Aorta (tissue), 5 donors: ENCODE data around the gene MAPK8. TPM values are rescaled to one million over a fixed set of nuclear protein-coding genes. Genes with fewer than 3 reads are reported as not detected.

ENCODE experiments used
- ATAC-seq: fragments of 200-7000 bp; cut with Tn5 transposase; one replicate; pipeline ENCODE4 v1.9.1; 2022; ENCODE audit warnings: moderate library complexity; ENCODE audit not compliant: low FRiP score
- DNase-seq, 2 donors: peaks; one replicate each; pipeline ENCODE4 v3.0.0-alpha.2; 2020
- H3K27ac ChIP-seq, 2 donors: one replicate each; pipeline ENCODE4 v1.5.1; 2013; ENCODE audit warnings: low read length in 2 of 2, mild to moderate bottlenecking in 2 of 2, moderate library complexity in 2 of 2, control low read depth in 1 of 2, inconsistent platforms in 1 of 2, low read depth in 1 of 2
- H3K27me3 ChIP-seq, 2 donors: one replicate each; pipeline ENCODE4 v1.6.1; 2013; ENCODE audit warnings: control low read depth in 1 of 2, low read length in 1 of 2, mild to moderate bottlenecking in 1 of 2, moderate library complexity in 1 of 2; ENCODE audit not compliant: insufficient read depth in 2 of 2, control insufficient read depth in 1 of 2
- H3K36me3 ChIP-seq, 2 donors: one replicate each; pipeline ENCODE4 v1.6.1; 2013; ENCODE audit warnings: control low read depth in 1 of 2, low read length in 1 of 2, mild to moderate bottlenecking in 1 of 2; ENCODE audit not compliant: insufficient read depth in 2 of 2, control insufficient read depth in 1 of 2
- H3K4me1 ChIP-seq, 2 donors: one replicate each; pipeline ENCODE4 v1.6.1; 2013; ENCODE audit warnings: low read length in 2 of 2, control low read depth in 1 of 2, mild to moderate bottlenecking in 1 of 2, moderate library complexity in 1 of 2; ENCODE audit not compliant: insufficient read depth in 2 of 2, control insufficient read depth in 1 of 2
- H3K4me3 ChIP-seq, 2 donors: one replicate each; pipeline ENCODE4 v1.5.1; 2013; ENCODE audit warnings: low read length in 2 of 2, control low read depth in 1 of 2, mild to moderate bottlenecking in 1 of 2
- H3K9me3 ChIP-seq: one replicate; pipeline ENCODE4 v1.6.1; 2013; ENCODE audit warnings: mild to moderate bottlenecking, low read length; ENCODE audit not compliant: control insufficient read depth
- WGBS, 2 donors: extraction: QIAGEN DNeasy Blood & Tissue Kit; methylation state at CpG; one replicate each; pipeline ENCODE4 v1.1.7; 2013; 5-methylcytosine and 5-hydroxymethylcytosine counted together
- intact Hi-C, 2 donors: fragments of 100-400 bp; cut with DNase I; formaldehyde crosslinking; loops; one replicate each; pipeline versions ENCODE4 v1.14.2 to v1.15.0; 2022
- polyA plus RNA-seq, 2 donors: library from polyadenylated mRNA; stranded (reverse); fragments of 200-250 nt; gene quantifications; one replicate each; pipeline ENCODE4 v1.2.3, GENCODE V29; 2013
- total RNA-seq, 2 donors: library from RNA; stranded (reverse); fragmentation: NEBNext Ultra II Directional; extraction: Animal tissue kit (Norgen Biotek cat#: 25700); gene quantifications; one replicate each; pipeline ENCODE4 v1.2.1, GENCODE V29; 2021
- donor health status: healthy with polysubstance abuse.
- donor health status: Bipolar disorder and iron deficiency.
- donor health status: DM: no; HTN: no; CAD: no.
- donor health status: DM: no; HTN: no; CAD: no.
- donor health status: DM: yes; HTN: yes; CAD: no.

MAPK8 gene
- total and polyA plus RNA-seq, 4 donors, result 7.8 to 38.9 (median 26.7) TPM

DNA sequence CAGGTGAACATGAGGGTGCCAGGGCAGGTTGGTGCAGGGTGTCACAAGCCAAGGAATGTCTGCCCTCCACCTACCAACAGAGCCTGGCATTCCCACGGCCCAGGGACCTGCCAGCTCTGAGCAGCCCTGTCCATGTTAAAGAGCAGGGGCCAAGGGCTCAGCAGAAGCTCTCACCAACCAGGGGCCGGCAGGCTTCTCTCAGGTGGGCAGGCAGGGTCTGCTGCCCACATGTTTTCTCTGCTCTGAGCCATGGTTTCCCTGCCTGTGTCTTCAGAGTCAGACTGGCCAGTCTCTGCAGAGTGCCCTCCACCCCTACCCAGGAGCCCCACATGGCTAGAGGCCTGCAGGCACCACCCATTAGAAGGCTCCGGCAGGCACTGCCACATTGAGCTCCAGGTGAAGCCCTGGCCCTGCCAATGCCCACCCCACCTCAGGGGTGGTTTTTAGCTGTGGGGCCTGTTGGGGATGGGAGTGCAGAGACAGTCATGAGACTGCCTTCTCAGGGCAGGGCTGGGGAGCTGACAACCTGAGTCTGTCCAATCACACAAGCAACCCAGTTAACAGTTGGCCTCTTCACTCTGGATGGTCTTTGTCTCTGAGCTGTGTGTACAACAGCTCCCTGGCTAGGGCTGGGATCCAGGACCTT lies 162.5 kb downstream of the MAPK8 start:
- DNase-seq (no peak), ATAC-seq (no peak)
- H3K4me3 ChIP-seq, result no peak overlapping the region
- no peaks in the 10 kb centered on the region for H3K9me3 ChIP-seq
- no peaks in the 10 kb centered on the region for H3K4me1 ChIP-seq
- H3K27me3 ChIP-seq, result no peaks in the 10 kb centered on the region
- intact Hi-C loops, result no loop called here
- WGBS, 2 donors, result 86 to 91% methylated on average over 3 of the region's 3 CpGs
- no peaks in the 10 kb centered on the region for H3K36me3 ChIP-seq
- H3K27ac ChIP-seq, result no peak overlapping the region

DNA sequence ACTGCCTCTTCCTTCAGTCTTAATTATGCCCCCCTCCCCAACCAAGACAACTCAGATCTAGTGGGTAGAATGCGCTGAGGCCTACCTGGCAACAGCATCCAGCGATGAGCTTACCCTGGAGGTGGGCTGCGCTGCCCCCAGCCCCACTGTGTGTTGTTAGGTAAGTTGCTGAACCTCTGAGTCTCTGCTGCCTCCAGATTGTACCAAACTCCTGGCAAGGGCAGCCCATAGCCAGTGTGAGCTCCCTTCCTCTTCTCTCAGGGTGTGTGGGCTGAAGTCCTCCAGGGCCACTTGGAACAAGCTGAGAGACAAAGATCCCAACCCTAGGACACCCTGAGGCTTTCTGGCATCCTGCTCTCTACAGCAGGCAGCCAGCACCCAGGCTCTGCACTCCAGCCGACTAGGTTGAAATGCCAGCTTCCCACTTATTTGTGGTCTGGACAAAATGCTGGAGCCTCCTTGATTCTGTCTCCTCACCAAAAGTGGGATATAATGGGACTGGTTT lies 163.1 kb downstream of the MAPK8 start:
- intact Hi-C loops, result no loop called here
- DNase-seq, result no peak

DNA sequence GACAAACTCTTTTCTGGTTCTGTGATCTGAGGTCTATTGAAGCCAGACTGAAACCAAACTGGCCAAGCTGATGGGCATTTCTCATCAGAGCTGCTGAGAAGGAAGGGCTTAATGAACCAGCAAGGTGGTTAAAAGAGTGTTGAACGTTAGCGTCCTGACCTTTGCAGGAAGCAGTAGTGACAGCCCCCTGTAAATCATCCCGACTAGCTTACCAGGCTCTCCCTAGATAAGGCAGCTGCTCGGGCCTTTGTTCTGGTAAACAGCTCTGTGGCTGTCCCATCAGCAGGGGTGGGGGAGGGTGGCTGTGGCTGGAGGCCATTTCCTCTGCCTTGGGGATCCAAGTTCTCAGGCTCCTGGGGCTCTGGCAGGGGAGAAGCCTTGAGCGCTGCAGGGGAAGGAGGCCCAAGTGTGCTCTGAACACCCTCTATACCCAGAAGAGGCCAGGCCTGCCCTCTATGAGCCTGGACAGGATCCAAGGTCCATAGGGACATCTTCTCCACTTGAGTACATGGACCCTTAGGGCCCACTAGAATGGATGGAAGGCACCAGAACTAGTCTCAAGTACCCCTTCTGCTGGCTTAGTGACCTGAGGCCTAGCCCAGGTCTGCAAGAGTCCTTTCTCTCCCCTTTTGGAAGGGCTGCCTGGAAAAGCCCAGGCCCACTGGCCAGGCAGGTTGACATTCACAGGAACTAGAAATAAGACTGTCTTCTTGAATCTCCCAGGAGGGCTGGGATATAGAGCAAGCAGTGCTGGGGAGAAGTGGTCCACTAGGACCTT lies 163.8 kb downstream of the MAPK8 start:
- Histone ChIP-seq H3K27me3 (no peaks in the 10 kb centered on the region), H3K4me3 (no peak overlapping the region), H3K36me3 (no peaks in the 10 kb centered on the region), H3K9me3 (no peaks in the 10 kb centered on the region), H3K27ac (no peak overlapping the region), H3K4me1 (no peaks in the 10 kb centered on the region)
- 68 to 76% methylated on average over 5 of the region's 5 CpGs for WGBS, 2 donors
- intact Hi-C loops, result no loop called here
- ATAC-seq (no peak), DNase-seq (no peak)

More for the DNA sequence above, 163.1 kb downstream of the MAPK8 start:
- Histone ChIP-seq H3K4me3 (no peak overlapping the region), H3K27me3 (no peaks in the 10 kb centered on the region), H3K27ac (no peak overlapping the region), H3K4me1 (no peaks in the 10 kb centered on the region), H3K9me3 (no peaks in the 10 kb centered on the region), H3K36me3 (no peaks in the 10 kb centered on the region)
- WGBS, 2 donors, result 83 to 86% methylated on average over 4 of the region's 4 CpGs
- ATAC-seq, result no peak

DNA sequence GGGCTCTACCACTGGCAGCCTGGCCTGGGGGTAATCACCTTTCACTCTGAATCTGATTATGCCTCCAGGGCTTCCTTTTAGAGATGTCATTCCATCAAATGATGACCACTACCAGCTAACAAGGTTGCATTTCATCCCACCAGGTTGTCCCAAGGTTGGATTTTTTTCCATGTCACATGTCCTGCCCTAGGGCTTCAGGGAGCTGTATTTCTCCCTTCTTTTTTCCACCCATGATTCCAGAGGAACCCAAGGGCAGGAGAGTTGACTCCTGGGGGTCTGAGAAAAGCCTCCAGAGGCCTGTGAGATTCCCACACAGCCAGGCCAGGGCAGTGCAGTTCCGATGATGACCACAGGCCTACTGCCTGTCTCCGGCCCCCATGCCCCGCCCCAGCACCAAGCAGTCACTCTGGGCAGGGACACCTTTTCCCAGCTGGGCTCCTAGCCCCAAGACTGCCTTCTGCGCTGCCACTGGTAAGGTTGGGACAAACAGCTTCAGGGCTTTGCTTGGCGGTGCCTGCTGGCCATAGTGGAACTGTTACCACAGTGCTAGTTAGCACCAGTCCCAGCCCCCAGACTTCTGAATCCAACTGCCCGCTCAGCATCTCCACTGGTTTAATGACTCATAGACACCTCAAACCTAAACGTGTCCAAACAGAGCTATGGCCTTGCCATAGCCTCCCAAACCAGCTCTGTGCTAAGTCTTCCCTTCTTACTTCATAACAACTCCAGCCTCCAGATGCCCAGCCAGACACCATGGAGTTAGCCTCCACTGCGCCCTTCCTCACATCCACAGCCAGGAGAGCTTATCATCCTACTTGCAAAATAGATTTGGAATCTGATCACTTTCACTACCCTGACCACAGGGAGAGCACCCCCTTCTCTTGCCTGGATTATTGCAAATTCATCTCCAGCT lies 164.7 kb downstream of the MAPK8 start:
- H3K9me3 ChIP-seq, result no peaks in the 10 kb centered on the region
- H3K36me3 ChIP-seq, result no peaks in the 10 kb centered on the region
- intact Hi-C loops, result no loop called here
- ATAC-seq, result no peak
- no peaks in the 10 kb centered on the region for H3K4me1 ChIP-seq
- DNase-seq, result peak in 1 of 2 donors; percentile 26
- H3K27me3 ChIP-seq, result no peaks in the 10 kb centered on the region
- H3K27ac ChIP-seq, result no peak overlapping the region
- no peak overlapping the region for H3K4me3 ChIP-seq
- WGBS, 2 donors, result 81 to 82% methylated on average over 8 of the region's 8 CpGs

DNA sequence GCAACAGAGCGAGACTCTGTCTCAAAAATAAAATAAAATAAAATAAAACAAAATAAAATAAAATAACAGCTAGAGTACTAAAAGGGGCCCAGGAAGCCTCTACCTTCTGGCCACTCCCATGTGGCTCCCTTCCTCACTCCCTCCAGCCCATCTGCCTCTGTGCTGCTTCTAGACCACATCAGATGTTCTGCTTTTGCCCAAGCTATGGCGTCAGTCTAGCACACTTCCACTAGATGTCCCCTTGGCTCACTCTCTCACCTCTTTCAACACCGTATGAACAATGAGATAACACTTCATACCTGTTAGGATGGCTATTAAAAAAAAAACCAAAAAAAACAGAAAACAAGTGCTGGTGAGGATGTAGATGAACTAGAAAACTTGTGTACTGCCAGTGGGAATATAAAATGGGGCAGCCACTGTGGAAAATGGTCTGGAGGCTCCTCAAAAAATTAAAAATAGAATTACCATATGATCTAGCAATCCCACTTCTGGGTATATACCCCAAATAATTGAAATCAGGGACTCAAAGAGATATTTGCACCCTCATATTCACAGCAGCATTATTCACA lies 166.1 kb downstream of the MAPK8 start:
- H3K27ac ChIP-seq, result no peak overlapping the region
- no peak overlapping the region for H3K4me3 ChIP-seq
- ATAC-seq (no peak), DNase-seq (peak in 1 of 2 donors; percentile 2)
- H3K4me1 ChIP-seq, result no peaks in the 10 kb centered on the region
- no peaks in the 10 kb centered on the region for H3K9me3 ChIP-seq
- H3K36me3 ChIP-seq, result no peaks in the 10 kb centered on the region
- H3K27me3 ChIP-seq, result no peaks in the 10 kb centered on the region
- intact Hi-C loops, result no loop called here
- whole genome bisulfite sequencing, 2 donors, result 62 to 65% methylated on average over 3 of the region's 3 CpGs

DNA sequence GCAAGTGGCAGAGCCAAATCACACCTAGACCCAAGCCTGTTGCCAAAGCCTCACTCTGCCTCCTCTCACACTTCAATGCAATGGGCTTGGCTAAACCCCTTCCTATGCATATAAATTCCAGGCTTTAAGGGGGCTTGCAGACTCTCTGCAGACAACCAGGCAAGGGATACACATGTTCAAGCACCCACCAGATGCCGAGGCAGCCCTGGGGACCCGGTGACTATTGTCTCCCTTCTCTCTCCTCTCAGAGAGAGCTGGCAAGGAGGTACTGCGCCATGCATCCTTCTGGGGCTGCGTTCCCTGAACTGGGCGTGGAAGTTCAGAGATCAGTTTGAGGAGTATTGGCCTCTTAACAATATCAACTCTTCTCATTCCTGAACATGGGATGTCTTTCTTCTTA lies 167.2 kb downstream of the MAPK8 start:
- ATAC-seq, result no peak

DNA sequence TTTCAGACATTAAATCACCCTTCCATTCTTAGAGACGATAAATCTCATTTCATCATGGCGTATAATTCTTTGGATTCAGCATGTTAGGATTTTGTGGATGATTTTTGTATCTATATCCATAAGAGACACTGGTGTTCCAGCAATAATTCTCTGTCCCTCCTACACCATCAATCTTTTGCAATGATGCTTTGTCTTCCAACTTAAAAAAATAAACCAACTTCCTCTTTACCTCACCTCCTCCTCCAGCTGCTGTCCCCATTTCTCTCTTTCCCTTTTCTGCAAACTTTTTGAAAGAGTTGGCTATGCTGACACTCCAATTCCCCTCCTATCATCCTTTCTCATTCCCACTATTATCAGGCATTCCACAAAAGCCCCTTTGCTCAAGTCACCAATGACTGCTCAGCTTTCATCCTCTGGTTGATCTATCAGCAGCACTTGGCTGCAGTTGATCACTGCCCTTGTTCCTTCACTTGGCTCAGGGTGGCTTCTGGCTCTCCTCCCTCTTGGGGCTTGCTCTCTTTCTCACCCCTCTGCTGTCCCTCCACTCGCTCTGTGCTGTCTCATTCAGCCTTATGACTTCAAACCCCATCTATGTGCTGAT lies 168.4 kb downstream of the MAPK8 start:
- WGBS, 2 donors, result 96 to 97% methylated on average over 3 of the region's 3 CpGs
- Histone ChIP-seq H3K27me3 (no peaks in the 10 kb centered on the region), H3K4me1 (no peaks in the 10 kb centered on the region), H3K27ac (no peak overlapping the region), H3K9me3 (no peaks in the 10 kb centered on the region), H3K4me3 (no peak overlapping the region), H3K36me3 (no peaks in the 10 kb centered on the region)
- intact Hi-C loops, result no loop called here
- ATAC-seq (no peak), DNase-seq (no peak)

More for the DNA sequence above, 167.2 kb downstream of the MAPK8 start:
- no peaks in the 10 kb centered on the region for H3K4me1 ChIP-seq
- H3K4me3 ChIP-seq, result no peak overlapping the region
- H3K27me3 ChIP-seq, result no peaks in the 10 kb centered on the region
- intact Hi-C loops, result no loop called here
- H3K36me3 ChIP-seq, result no peaks in the 10 kb centered on the region
- WGBS, 2 donors, result 96 to 98% methylated on average over 5 of the region's 5 CpGs
- peak in 1 of 2 donors; percentile 57 for DNase-seq
- no peak overlapping the region for H3K27ac ChIP-seq
- H3K9me3 ChIP-seq, result no peaks in the 10 kb centered on the region

DNA sequence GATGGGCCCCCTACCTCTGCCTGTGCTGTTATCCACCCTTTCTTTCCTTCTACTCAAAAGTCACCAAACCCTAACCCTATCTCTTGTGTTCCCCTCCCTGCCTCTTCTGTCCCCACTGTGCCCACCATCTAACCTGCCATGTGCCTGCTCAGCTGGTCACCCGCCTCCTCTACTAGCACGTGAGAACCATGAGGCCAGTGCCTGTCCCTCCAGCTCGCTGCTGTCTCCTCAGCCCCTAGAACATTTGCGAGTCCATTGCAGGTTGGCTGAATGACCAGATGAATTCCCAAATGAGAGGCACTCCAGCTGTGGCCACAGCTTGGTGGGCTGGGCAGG lies 169.4 kb downstream of the MAPK8 start:
- no peaks in the 10 kb centered on the region for H3K9me3 ChIP-seq
- H3K4me1 ChIP-seq, result no peaks in the 10 kb centered on the region
- no peak for DNase-seq
- H3K4me3 ChIP-seq, result no peak overlapping the region
- H3K27ac ChIP-seq, result no peak overlapping the region
- no peaks in the 10 kb centered on the region for H3K27me3 ChIP-seq
- 83 to 84% methylated on average over 4 of the region's 4 CpGs for WGBS, 2 donors
- no peaks in the 10 kb centered on the region for H3K36me3 ChIP-seq
- intact Hi-C loops, result no loop called here
- no peak for ATAC-seq
